Sigmoid colon (tissue), 3 donors: Measurements from ENCODE around the gene CLK1.

Experiments used
- POLR2A ChIP-seq, 2 donors: fragments of 450-650 bp; IDR thresholded peaks; one replicate each; pipeline ENCODE4 v1.6.1; 2016; ENCODE audit warnings: antibody characterized with exemption in 2 of 2, mild to moderate bottlenecking in 2 of 2, moderate library complexity in 2 of 2
- TF ChIP-seq, protein P1 (sequence below), 4 experiments: fragments of 450-650 bp in 3 of 4; fragments of 200-600 bp in 1 of 4; IDR thresholded peaks; one replicate each; pipeline ENCODE4 v1.5.1; 2016 to 2019; ENCODE audit warnings: antibody characterized with exemption in 4 of 4, mild to moderate bottlenecking in 3 of 4, moderate library complexity in 2 of 4

DNA sequence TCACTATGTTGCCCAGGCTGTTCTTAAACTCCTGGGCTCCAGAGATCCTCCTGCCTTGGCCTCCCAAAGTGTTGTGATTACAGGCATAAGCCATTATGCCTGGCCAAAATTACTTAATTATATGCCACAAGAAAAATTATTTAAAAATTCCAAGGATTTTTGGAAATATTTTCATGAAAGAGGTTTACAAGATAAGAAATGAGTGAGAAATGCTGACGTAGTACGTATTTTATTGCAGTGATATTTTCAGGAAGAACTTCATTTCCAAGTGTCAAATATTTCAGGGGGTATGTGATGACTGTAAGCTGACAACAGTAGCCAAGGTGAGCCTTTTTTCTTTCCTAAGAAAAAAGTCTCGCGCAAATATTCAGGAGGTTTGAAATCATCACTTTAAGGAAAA is 45.5 kb upstream of the CLK1 start:
- TF ChIP-seq POLR2A (IDR thresholded peaks at IDR 0.05) = no peak
- TF ChIP-seq, protein P1, sequence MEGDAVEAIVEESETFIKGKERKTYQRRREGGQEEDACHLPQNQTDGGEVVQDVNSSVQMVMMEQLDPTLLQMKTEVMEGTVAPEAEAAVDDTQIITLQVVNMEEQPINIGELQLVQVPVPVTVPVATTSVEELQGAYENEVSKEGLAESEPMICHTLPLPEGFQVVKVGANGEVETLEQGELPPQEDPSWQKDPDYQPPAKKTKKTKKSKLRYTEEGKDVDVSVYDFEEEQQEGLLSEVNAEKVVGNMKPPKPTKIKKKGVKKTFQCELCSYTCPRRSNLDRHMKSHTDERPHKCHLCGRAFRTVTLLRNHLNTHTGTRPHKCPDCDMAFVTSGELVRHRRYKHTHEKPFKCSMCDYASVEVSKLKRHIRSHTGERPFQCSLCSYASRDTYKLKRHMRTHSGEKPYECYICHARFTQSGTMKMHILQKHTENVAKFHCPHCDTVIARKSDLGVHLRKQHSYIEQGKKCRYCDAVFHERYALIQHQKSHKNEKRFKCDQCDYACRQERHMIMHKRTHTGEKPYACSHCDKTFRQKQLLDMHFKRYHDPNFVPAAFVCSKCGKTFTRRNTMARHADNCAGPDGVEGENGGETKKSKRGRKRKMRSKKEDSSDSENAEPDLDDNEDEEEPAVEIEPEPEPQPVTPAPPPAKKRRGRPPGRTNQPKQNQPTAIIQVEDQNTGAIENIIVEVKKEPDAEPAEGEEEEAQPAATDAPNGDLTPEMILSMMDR (IDR thresholded peaks at IDR 0.05) = no peak
